Liver (tissue), 9 donors: Measurements from ENCODE around the gene GPT2. TPM values are rescaled to one million over a fixed set of nuclear protein-coding genes. Genes with fewer than 3 reads are reported as not detected.

Experiments used
- DNase-seq: peaks from one replicate; pipeline ENCODE4 v3.0.0-alpha.2; 2017; ENCODE audit warnings: low spot score
- H3K27ac ChIP-seq, 2 donors: one replicate each; pipeline ENCODE4 v1.7.0; 2013; ENCODE audit warnings: inconsistent platforms in 2 of 2, low read length in 2 of 2, control low read depth in 1 of 2, low read depth in 1 of 2, mild to moderate bottlenecking in 1 of 2
- H3K27me3 ChIP-seq, 4 donors: one replicate each; pipeline versions ENCODE4 v1.6.1 to v1.7.0; 2013; ENCODE audit warnings: low read length in 3 of 4, inconsistent platforms in 1 of 4, mild to moderate bottlenecking in 1 of 4, moderate library complexity in 1 of 4; ENCODE audit not compliant: control insufficient read depth in 4 of 4, insufficient read depth in 4 of 4
- H3K36me3 ChIP-seq, 4 donors: one replicate each; pipeline versions ENCODE4 v1.6.1 to v1.7.0; 2013; ENCODE audit warnings: low read length in 3 of 4, mild to moderate bottlenecking in 3 of 4, low read depth in 1 of 4, moderate library complexity in 1 of 4; ENCODE audit not compliant: control insufficient read depth in 4 of 4, insufficient read depth in 3 of 4
- H3K4me1 ChIP-seq, 4 donors: one replicate each; pipeline versions ENCODE4 v1.6.1 to v1.7.0; 2013; ENCODE audit warnings: low read length in 3 of 4, mild to moderate bottlenecking in 3 of 4, moderate library complexity in 1 of 4; ENCODE audit not compliant: control insufficient read depth in 4 of 4, insufficient read depth in 4 of 4
- H3K4me3 ChIP-seq, 3 donors: one replicate each; pipeline versions ENCODE4 v1.6.1 to v1.7.0; 2013; ENCODE audit warnings: low read length in 3 of 3, control low read depth in 1 of 3, low read depth in 1 of 3, mild to moderate bottlenecking in 1 of 3
- H3K9ac ChIP-seq, 2 donors: one replicate each; pipeline ENCODE4 v1.7.0; 2013; ENCODE audit warnings: low read length in 2 of 2, mild to moderate bottlenecking in 2 of 2, moderate library complexity in 2 of 2, control low read depth in 1 of 2, low read depth in 1 of 2
- H3K9me3 ChIP-seq, 4 donors: one replicate each; pipeline versions ENCODE4 v1.6.1 to v1.7.0; 2013; ENCODE audit warnings: low read length in 3 of 4; ENCODE audit not compliant: control insufficient read depth in 4 of 4
- EGR1 ChIP-seq, 2 donors: IDR thresholded peaks; 2 replicates each; pipeline ENCODE4 v1.6.1; 2016 to 2018; ENCODE audit warnings: antibody characterized with exemption in 2 of 2, low read depth in 2 of 2
- FOXA1 ChIP-seq: IDR thresholded peaks from 2 replicates; pipeline ENCODE4 v1.6.1; 2016; ENCODE audit warnings: antibody characterized with exemption
- FOXA2 ChIP-seq: IDR thresholded peaks from 2 replicates; pipeline ENCODE4 v1.6.1; 2016; ENCODE audit warnings: antibody characterized with exemption
- HNF4A ChIP-seq, 2 donors: conservative IDR thresholded peaks; 2 replicates each; pipeline ENCODE4 v1.6.1; 2016; ENCODE audit warnings: antibody characterized with exemption in 2 of 2, mild to moderate bottlenecking in 2 of 2
- HNF4G ChIP-seq: IDR thresholded peaks from 2 replicates; pipeline ENCODE4 v1.6.1; 2016; ENCODE audit warnings: antibody characterized with exemption
- JUND ChIP-seq, 2 donors: IDR thresholded peaks; 2 replicates each; pipeline ENCODE4 v1.6.1; 2016; ENCODE audit warnings: antibody characterized with exemption in 2 of 2
- RAD21 ChIP-seq, 2 donors: IDR thresholded peaks; 2 replicates each; pipeline ENCODE4 v1.6.1; 2016; ENCODE audit warnings: antibody characterized with exemption in 2 of 2, mild to moderate bottlenecking in 2 of 2
- SP1 ChIP-seq: IDR thresholded peaks from 2 replicates; pipeline ENCODE4 v1.6.1; 2018; ENCODE audit warnings: antibody characterized with exemption, mild to moderate bottlenecking
- TAF1 ChIP-seq: conservative IDR thresholded peaks from 2 replicates; pipeline ENCODE4 v1.6.1; 2016; ENCODE audit warnings: antibody characterized with exemption, mild to moderate bottlenecking
- YY1 ChIP-seq: IDR thresholded peaks from 2 replicates; pipeline ENCODE4 v1.6.1; 2016; ENCODE audit warnings: antibody characterized with exemption, mild to moderate bottlenecking
- WGBS: extraction: QIAGEN DNeasy Blood & Tissue Kit; methylation state at CpG from one replicate; pipeline ENCODE4 v1.1.7; 2013; 5-methylcytosine and 5-hydroxymethylcytosine counted together
- polyA plus RNA-seq, 2 donors: library from polyadenylated mRNA; stranded (reverse) in 1 of 2; unstranded in 1 of 2; fragments of 200-250 nt in 1 of 2; fragments of >200 nt in 1 of 2; fragmentation: Nextera tagmentation in 1 of 2; extraction: Ambion mirVana in 1 of 2; gene quantifications; one replicate each; pipeline versions ENCODE4 v1.2.1 to v1.2.3, GENCODE V29; 2013 to 2015
- total RNA-seq, 2 donors: library from RNA; depleted of rRNA; stranded (reverse); fragments of >200 nt; gene quantifications; one replicate each; pipeline ENCODE4 v1.2.3, GENCODE V29; 2014
- TF ChIP-seq, protein P1 (sequence below): IDR thresholded peaks from 2 replicates; pipeline ENCODE4 v1.6.1; 2016; ENCODE audit warnings: antibody characterized with exemption
- TF ChIP-seq, protein P2 (sequence below): IDR thresholded peaks from 2 replicates; pipeline ENCODE4 v1.6.1; 2016; ENCODE audit warnings: antibody characterized with exemption
- TF ChIP-seq, protein P3 (sequence below): IDR thresholded peaks from 2 replicates; pipeline ENCODE4 v1.6.1; 2016; ENCODE audit warnings: antibody characterized with exemption, mild to moderate bottlenecking
- TF ChIP-seq, protein P4 (sequence below): IDR thresholded peaks from 2 replicates; pipeline ENCODE4 v1.6.1; 2016; ENCODE audit warnings: antibody characterized with exemption
- TF ChIP-seq, protein P5 (sequence below): fragments of 150-350 bp; IDR thresholded peaks from 2 replicates; pipeline ENCODE4 v1.5.1; 2017; ENCODE audit warnings: improper control_type of control experiment, low read depth, low read length; ENCODE audit not compliant: missing input control
- donor health status: healthy.
- donor health status: healthy.
- donor health status: healthy.
- donor health status: healthy.
- donor health status: healthy.

GPT2 gene
- total and polyA plus RNA-seq, 4 donors = 6.8 to 78.3 (median 47.0) TPM

DNA sequence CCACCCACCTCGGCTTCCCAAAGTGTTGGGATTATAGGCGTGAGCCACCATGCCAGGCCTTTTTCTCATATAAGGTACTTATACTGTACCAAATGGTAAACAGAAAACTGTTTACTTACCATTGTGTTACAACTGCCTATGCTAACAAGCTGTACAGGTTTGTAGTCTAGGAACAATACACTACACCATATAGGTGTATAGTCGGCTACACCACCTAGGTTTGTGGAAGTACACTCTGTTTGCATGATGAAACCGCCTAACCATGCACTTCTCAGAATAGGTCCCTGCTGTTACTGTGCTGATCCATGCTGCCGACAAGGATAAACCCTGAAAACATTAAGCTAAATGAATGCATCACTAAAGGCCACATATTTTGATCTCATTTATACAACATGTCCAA, 70.4 kb downstream of the GPT2 start:
- no peak for DNase-seq
- TF ChIP-seq HNF4A (conservative IDR thresholded peaks at IDR 0.05) (no peak), TAF1 (no peak)
- peaks cover 11 to 47% (median 37%) of the 10 kb centered on the region in 4 donors for H3K36me3 ChIP-seq

DNA sequence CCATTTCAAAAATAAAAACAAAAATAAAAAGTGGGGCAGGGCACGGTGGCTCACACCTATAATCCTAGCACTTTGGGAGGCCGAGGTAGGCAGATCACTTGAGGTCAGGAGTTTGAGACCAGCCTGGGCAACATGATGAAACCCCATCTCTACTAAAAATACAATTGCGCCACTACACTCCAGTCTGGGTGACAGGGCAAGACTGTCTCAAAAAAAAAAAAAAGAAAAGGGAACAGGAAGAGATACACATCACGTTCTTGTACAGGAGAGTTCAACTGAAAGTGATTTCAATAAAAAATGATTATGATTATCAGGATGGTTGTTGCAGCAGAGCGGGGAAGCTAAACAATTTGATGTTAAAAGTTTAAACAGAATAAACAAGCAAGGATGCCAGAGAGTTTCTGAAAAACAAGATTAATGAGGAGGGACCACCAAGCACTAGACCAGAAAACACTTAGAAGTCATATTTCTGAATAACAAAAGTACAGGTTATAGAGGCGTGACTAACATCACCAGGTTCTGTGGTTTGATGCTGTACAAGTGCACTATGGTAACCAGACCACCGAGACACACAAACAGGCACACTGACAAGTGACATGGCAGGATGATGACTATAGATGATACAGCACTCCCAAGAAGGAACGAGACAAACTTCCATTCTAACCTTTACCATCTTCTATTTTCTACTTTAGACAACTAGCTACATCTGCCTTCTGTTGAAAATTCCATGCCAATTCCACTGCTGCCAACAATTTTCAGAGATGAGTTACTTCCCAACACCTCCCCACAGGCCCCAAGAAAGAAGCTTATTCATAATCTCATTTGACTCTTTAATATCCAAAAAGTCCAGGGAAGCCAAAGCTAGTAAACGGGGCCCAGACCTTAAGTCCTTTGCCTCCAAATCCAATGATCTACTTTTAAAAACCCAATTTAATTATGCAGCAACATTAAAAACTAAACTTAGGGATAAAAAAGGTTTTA, 77.5 kb downstream of the GPT2 start:
- TF ChIP-seq JUND (IDR thresholded peaks at IDR 0.05) = no peak
- TF ChIP-seq, protein P1, sequence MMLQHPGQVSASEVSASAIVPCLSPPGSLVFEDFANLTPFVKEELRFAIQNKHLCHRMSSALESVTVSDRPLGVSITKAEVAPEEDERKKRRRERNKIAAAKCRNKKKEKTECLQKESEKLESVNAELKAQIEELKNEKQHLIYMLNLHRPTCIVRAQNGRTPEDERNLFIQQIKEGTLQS = no peak
- no peak for TF ChIP-seq RAD21 (IDR thresholded peaks at IDR 0.05)
- no peak for TF ChIP-seq HNF4A (conservative IDR thresholded peaks at IDR 0.05)
- no peak for TF ChIP-seq SP1
- no peak for TF ChIP-seq YY1
- no peak for TF ChIP-seq FOXA1
- TF ChIP-seq TAF1 = no peak
- TF ChIP-seq, protein P2, sequence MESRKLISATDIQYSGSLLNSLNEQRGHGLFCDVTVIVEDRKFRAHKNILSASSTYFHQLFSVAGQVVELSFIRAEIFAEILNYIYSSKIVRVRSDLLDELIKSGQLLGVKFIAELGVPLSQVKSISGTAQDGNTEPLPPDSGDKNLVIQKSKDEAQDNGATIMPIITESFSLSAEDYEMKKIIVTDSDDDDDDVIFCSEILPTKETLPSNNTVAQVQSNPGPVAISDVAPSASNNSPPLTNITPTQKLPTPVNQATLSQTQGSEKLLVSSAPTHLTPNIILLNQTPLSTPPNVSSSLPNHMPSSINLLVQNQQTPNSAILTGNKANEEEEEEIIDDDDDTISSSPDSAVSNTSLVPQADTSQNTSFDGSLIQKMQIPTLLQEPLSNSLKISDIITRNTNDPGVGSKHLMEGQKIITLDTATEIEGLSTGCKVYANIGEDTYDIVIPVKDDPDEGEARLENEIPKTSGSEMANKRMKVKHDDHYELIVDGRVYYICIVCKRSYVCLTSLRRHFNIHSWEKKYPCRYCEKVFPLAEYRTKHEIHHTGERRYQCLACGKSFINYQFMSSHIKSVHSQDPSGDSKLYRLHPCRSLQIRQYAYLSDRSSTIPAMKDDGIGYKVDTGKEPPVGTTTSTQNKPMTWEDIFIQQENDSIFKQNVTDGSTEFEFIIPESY = no peak
- Histone ChIP-seq H3K36me3 (peaks cover 20 to 89% (median 68%) of the 10 kb centered on the region in 4 donors), H3K27ac (no peak overlapping the region)

More for the DNA sequence above, 70.4 kb downstream of the GPT2 start:
- H3K4me3 ChIP-seq = no peak overlapping the region
- 94% methylated on average over 5 of the region's 5 CpGs for WGBS
- H3K9me3 ChIP-seq = no peaks in the 10 kb centered on the region
- no peak overlapping the region for H3K27ac ChIP-seq
- no peak overlapping the region for H3K9ac ChIP-seq
- H3K27me3 ChIP-seq = no peaks in the 10 kb centered on the region
- H3K4me1 ChIP-seq = peaks cover 0 to 9% (median 4%) of the 10 kb centered on the region in 4 donors

DNA sequence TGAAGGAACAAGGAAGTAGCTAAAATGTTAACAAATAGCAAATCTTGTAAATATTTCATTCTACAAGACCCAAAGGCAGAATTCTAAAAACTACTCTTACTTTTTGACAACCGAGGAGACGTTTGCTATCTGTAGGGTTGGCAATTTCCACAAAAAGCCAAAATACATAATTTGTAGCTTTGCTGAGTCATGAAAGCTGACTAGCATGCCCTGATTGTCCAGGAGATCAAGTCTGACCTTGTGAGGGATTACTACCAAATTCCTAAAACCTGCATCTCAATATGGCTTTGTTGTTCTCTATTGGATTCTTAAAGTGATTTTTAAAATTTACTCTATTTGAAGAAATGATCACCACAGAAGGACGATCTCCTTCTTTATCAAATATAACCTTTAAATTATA, 78.5 kb downstream of the GPT2 start:
- WGBS = 86% methylated on average over 3 of the region's 3 CpGs
- Histone ChIP-seq H3K9ac (no peak overlapping the region), H3K36me3 (peaks cover 18 to 89% (median 67%) of the 10 kb centered on the region in 4 donors), H3K27ac (no peak overlapping the region), H3K4me1 (no peaks in the 10 kb centered on the region), H3K27me3 (no peaks in the 10 kb centered on the region), H3K9me3 (no peaks in the 10 kb centered on the region), H3K4me3 (no peak overlapping the region)
- TF ChIP-seq, protein P3, sequence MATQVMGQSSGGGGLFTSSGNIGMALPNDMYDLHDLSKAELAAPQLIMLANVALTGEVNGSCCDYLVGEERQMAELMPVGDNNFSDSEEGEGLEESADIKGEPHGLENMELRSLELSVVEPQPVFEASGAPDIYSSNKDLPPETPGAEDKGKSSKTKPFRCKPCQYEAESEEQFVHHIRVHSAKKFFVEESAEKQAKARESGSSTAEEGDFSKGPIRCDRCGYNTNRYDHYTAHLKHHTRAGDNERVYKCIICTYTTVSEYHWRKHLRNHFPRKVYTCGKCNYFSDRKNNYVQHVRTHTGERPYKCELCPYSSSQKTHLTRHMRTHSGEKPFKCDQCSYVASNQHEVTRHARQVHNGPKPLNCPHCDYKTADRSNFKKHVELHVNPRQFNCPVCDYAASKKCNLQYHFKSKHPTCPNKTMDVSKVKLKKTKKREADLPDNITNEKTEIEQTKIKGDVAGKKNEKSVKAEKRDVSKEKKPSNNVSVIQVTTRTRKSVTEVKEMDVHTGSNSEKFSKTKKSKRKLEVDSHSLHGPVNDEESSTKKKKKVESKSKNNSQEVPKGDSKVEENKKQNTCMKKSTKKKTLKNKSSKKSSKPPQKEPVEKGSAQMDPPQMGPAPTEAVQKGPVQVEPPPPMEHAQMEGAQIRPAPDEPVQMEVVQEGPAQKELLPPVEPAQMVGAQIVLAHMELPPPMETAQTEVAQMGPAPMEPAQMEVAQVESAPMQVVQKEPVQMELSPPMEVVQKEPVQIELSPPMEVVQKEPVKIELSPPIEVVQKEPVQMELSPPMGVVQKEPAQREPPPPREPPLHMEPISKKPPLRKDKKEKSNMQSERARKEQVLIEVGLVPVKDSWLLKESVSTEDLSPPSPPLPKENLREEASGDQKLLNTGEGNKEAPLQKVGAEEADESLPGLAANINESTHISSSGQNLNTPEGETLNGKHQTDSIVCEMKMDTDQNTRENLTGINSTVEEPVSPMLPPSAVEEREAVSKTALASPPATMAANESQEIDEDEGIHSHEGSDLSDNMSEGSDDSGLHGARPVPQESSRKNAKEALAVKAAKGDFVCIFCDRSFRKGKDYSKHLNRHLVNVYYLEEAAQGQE = no peak
- TF ChIP-seq FOXA2 (no peak), YY1 (no peak), EGR1 (IDR thresholded peaks at IDR 0.05; ENCODE audit: low read depth in 2 of 2) (no peak), HNF4A (conservative IDR thresholded peaks at IDR 0.05) (no peak), RAD21 (IDR thresholded peaks at IDR 0.05) (no peak), HNF4G (no peak), SP1 (no peak), FOXA1 (no peak)
- TF ChIP-seq, protein P4, sequence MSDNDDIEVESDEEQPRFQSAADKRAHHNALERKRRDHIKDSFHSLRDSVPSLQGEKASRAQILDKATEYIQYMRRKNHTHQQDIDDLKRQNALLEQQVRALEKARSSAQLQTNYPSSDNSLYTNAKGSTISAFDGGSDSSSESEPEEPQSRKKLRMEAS = no peak
- TF ChIP-seq, protein P2 = no peak
- TF ChIP-seq, protein P5, sequence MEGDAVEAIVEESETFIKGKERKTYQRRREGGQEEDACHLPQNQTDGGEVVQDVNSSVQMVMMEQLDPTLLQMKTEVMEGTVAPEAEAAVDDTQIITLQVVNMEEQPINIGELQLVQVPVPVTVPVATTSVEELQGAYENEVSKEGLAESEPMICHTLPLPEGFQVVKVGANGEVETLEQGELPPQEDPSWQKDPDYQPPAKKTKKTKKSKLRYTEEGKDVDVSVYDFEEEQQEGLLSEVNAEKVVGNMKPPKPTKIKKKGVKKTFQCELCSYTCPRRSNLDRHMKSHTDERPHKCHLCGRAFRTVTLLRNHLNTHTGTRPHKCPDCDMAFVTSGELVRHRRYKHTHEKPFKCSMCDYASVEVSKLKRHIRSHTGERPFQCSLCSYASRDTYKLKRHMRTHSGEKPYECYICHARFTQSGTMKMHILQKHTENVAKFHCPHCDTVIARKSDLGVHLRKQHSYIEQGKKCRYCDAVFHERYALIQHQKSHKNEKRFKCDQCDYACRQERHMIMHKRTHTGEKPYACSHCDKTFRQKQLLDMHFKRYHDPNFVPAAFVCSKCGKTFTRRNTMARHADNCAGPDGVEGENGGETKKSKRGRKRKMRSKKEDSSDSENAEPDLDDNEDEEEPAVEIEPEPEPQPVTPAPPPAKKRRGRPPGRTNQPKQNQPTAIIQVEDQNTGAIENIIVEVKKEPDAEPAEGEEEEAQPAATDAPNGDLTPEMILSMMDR = no peak
- TF ChIP-seq, protein P1 = no peak
- DNase-seq = no peak

More for the DNA sequence above, 77.5 kb downstream of the GPT2 start:
- H3K4me3 ChIP-seq = no peak overlapping the region
- no peaks in the 10 kb centered on the region for H3K27me3 ChIP-seq
- H3K9ac ChIP-seq = peak overlapping the region in 1 of 2 donors; percentile 27
- WGBS = 80% methylated on average over 9 of the region's 9 CpGs
- no peaks in the 10 kb centered on the region for H3K9me3 ChIP-seq
- no peaks in the 10 kb centered on the region for H3K4me1 ChIP-seq
- DNase-seq = no peak
